A549 (cell line): ENCODE data around the gene CDK4. TPM values are rescaled to one million over a fixed set of nuclear protein-coding genes. Genes with fewer than 3 reads are reported as not detected.

Source experiments
- ATAC-seq, 2 experiments: fragments of 200-7000 bp in 1 of 2; fragments of >200 bp in 1 of 2; cut with Nextera tagmentation in 1 of 2; cut with Tn5 transposase in 1 of 2; 3 replicates each; pipeline versions ENCODE4 v1.8.0 to v1.9.1; 2018 to 2020; ENCODE audit warnings: mild to moderate bottlenecking in 1 of 2, moderate library complexity in 1 of 2
- CTCF ChIA-PET: fragments of 300-600 bp; sonication (Branson Sonifier 250); formaldehyde crosslinking; extraction: SDS; loops from one replicate; lab custom pipeline; 2021; ENCODE audit warnings: antibody characterized with exemption, inconsistent platforms; lab: Yijun Ruan, JAX
- POLR2A ChIA-PET: fragments of 350-600 bp; formaldehyde crosslinking; extraction: SDS; loops from one replicate; lab custom pipeline; 2021; ENCODE audit warnings: antibody characterized with exemption, inconsistent platforms; lab: Yijun Ruan, JAX
- DNase-seq, 2 experiments: peaks; one replicate each; pipeline versions ENCODE4 v3.0.0 to v3.0.0-alpha.2; 2011 to 2016; ENCODE audit warnings: low read depth in 1 of 2, low spot score in 1 of 2
- FAIRE-seq: peaks from 2 replicates; lab custom pipeline; 2011; peaks lifted over from hg19 to GRCh38; lab: Jason Lieb, UNC
- H3K27ac ChIP-seq, 2 experiments: fragments of >200 bp; sonication (Bioruptor Twin); formaldehyde crosslinking; 3 replicates each; pipeline ENCODE4 v1.5.1; 2016 to 2017
- H3K4me1 ChIP-seq: fragments of >200 bp; sonication (Bioruptor Twin); formaldehyde crosslinking; 3 replicates; pipeline ENCODE4 v1.6.1; 2016
- H3K4me2 ChIP-seq: fragments of >200 bp; sonication (Bioruptor Twin); formaldehyde crosslinking; 3 replicates; pipeline ENCODE4 v1.6.1; 2016
- H3K4me3 ChIP-seq: fragments of >200 bp; sonication (Bioruptor Twin); formaldehyde crosslinking; 3 replicates; pipeline ENCODE4 v1.5.1; 2016
- H3K9me3 ChIP-seq: fragments of >200 bp; sonication (Bioruptor Twin); formaldehyde crosslinking; 3 replicates; pipeline ENCODE4 v1.6.1; 2016
- BHLHE40 ChIP-seq: IDR thresholded peaks from 2 replicates; pipeline ENCODE4 v1.6.1; 2012; ENCODE audit warnings: low read depth, low read length, inconsistent platforms
- E2F6 ChIP-seq: IDR thresholded peaks from 2 replicates; pipeline ENCODE4 v1.6.1; 2012; ENCODE audit warnings: low read depth, borderline replicate concordance
- EHMT2 ChIP-seq: fragments of 200-600 bp; sonication (generic); IDR thresholded peaks from 2 replicates; pipeline ENCODE4 v1.6.1; 2016; ENCODE audit warnings: antibody characterized with exemption, low read depth, mild to moderate bottlenecking, moderate library complexity
- ELK1 ChIP-seq: fragments of 150-350 bp; IDR thresholded peaks from 2 replicates; pipeline ENCODE4 v1.6.1; 2014; ENCODE audit warnings: low read depth, mild to moderate bottlenecking, low read length
- ESRRA ChIP-seq: fragments of 150-350 bp; IDR thresholded peaks from 2 replicates; pipeline ENCODE4 v1.6.1; 2014; ENCODE audit warnings: mild to moderate bottlenecking, low read length, borderline replicate concordance
- FOSB ChIP-seq: fragments of 250-450 bp; sonication (Bioruptor Pico); IDR thresholded peaks from 2 replicates; pipeline ENCODE4 v1.5.0; 2020; ENCODE audit warnings: mild to moderate bottlenecking, moderate library complexity
- GATA3 ChIP-seq: IDR thresholded peaks from 2 replicates; pipeline ENCODE4 v1.6.1; 2012; ENCODE audit warnings: borderline replicate concordance
- HOXB13 ChIP-seq: fragments of 250-450 bp; sonication (Bioruptor Pico); IDR thresholded peaks from 2 replicates; pipeline ENCODE4 v1.5.0; 2020; ENCODE audit warnings: low read depth, mild to moderate bottlenecking, moderate library complexity
- JUN ChIP-seq, 2 experiments: fragments of >200 bp; sonication (Bioruptor Twin); formaldehyde crosslinking; IDR thresholded peaks; 2 replicates in 1 of 2; 3 replicates in 1 of 2; pipeline ENCODE4 v1.6.1; 2016 to 2017
- JUNB ChIP-seq: fragments of >200 bp; sonication (Bioruptor Twin); formaldehyde crosslinking; IDR thresholded peaks from 2 replicates; pipeline ENCODE4 v1.6.1; 2016
- KDM5A ChIP-seq: fragments of 200-600 bp; sonication (generic); IDR thresholded peaks from 2 replicates; pipeline ENCODE4 v1.6.1; 2016; ENCODE audit warnings: antibody characterized with exemption, mild to moderate bottlenecking
- MAZ ChIP-seq: fragments of 150-350 bp; IDR thresholded peaks from 2 replicates; pipeline ENCODE4 v1.6.1; 2014; ENCODE audit warnings: antibody characterized with exemption, low read depth, low read length, borderline replicate concordance
- MYC ChIP-seq: IDR thresholded peaks from 2 replicates; pipeline ENCODE4 v1.6.1; 2012; ENCODE audit warnings: mild to moderate bottlenecking, inconsistent platforms, low read length, improper control_type of control experiment, borderline replicate concordance
- NPAS2 ChIP-seq: fragments of 250-450 bp; sonication (Bioruptor Pico); IDR thresholded peaks from 2 replicates; pipeline ENCODE4 v1.8.0; 2022; ENCODE audit warnings: mild to moderate bottlenecking, moderate library complexity, borderline replicate concordance
- NR3C1 ChIP-seq: fragments of >200 bp; sonication (Bioruptor Twin); formaldehyde crosslinking; IDR thresholded peaks from 3 replicates; pipeline ENCODE4 v1.6.1; 2017
- PHF8 ChIP-seq: fragments of 200-600 bp; sonication (generic); IDR thresholded peaks from 2 replicates; pipeline ENCODE4 v1.6.1; 2016; ENCODE audit warnings: low read depth, mild to moderate bottlenecking, antibody characterized with exemption, moderate library complexity, borderline replicate concordance
- RAD21 ChIP-seq, 2 experiments: fragments of >200 bp in 1 of 2; sonication (Bioruptor Twin) in 1 of 2; formaldehyde crosslinking in 1 of 2; IDR thresholded peaks in 1 of 2; conservative IDR thresholded peaks in 1 of 2; 2 replicates in 1 of 2; 3 replicates in 1 of 2; pipeline ENCODE4 v1.6.1; 2012 to 2018; ENCODE audit warnings: inconsistent platforms in 1 of 2
- RARB ChIP-seq: fragments of 250-450 bp; sonication (Bioruptor Pico); IDR thresholded peaks from 2 replicates; pipeline ENCODE4 v1.8.0; 2021; ENCODE audit warnings: mild to moderate bottlenecking, moderate library complexity
- RCOR1 ChIP-seq: fragments of 150-350 bp; IDR thresholded peaks from 2 replicates; pipeline ENCODE4 v1.6.1; 2014; ENCODE audit warnings: antibody characterized with exemption, low read length, low read depth
- RFX5 ChIP-seq: fragments of 450-650 bp; IDR thresholded peaks from 2 replicates; pipeline ENCODE4 v1.7.1; 2014; ENCODE audit warnings: antibody characterized with exemption, mild to moderate bottlenecking, moderate library complexity
- TP53 ChIP-seq: fragments of 250-450 bp; sonication (Bioruptor Pico); IDR thresholded peaks from 2 replicates; pipeline ENCODE4 v1.5.0; 2021; ENCODE audit warnings: mild to moderate bottlenecking, moderate library complexity
- ZNF302 ChIP-seq: fragments of 250-450 bp; sonication (Bioruptor Pico); IDR thresholded peaks from 2 replicates; pipeline ENCODE4 v1.9.0; 2021; ENCODE audit warnings: inconsistent platforms, mild to moderate bottlenecking, moderate library complexity
- WGBS: methylation state at CpG from one replicate; pipeline ENCODE4 v1.1.6; 2017; ENCODE audit errors: missing lambda C conversion rate; 5-methylcytosine and 5-hydroxymethylcytosine counted together
- polyA minus RNA-seq: library from RNA; depleted of rRNA, polyadenylated mRNA; stranded (reverse); fragments of >200 nt; gene quantifications from 2 replicates; pipeline ENCODE4 v1.2.3, GENCODE V29; 2011; rRNA and poly(A)+ RNA removed
- polyA plus RNA-seq, 4 experiments: library from polyadenylated mRNA; depleted of rRNA in 3 of 4; stranded (reverse); fragments of >200 nt; fragmentation: RNase III in 1 of 4; extraction: RNeasy Plus Mini Kit Qiagen cat#74134 plus additional on column Dnase treatment in 1 of 4; gene quantifications; 2 replicates in 3 of 4; 3 replicates in 1 of 4; pipeline ENCODE4 v1.2.3, GENCODE V29; 2011 to 2017
- TF ChIP-seq, protein P1 (sequence below): IDR thresholded peaks from 2 replicates; pipeline ENCODE4 v1.6.1; 2012
- TF ChIP-seq, protein P2 (sequence below): fragments of 200-600 bp; sonication (generic); IDR thresholded peaks from 2 replicates; pipeline ENCODE4 v1.6.1; 2016; ENCODE audit warnings: antibody characterized with exemption, mild to moderate bottlenecking, moderate library complexity
- TF ChIP-seq, protein P3 (sequence below): fragments of 450-650 bp; IDR thresholded peaks from 2 replicates; pipeline ENCODE4 v1.6.1; 2014; ENCODE audit warnings: antibody characterized with exemption
- TF ChIP-seq, protein P4 (sequence below): fragments of >200 bp; sonication (Bioruptor Twin); formaldehyde crosslinking; IDR thresholded peaks from 3 replicates; pipeline ENCODE4 v1.5.1; 2016
- TF ChIP-seq, protein P5 (sequence below): fragments of >200 bp; sonication (Bioruptor Twin); formaldehyde crosslinking; IDR thresholded peaks from 3 replicates; pipeline ENCODE4 v1.6.1; 2016

Gene CDK4
- polyA plus RNA-seq (2011; rRNA removed) (226 and 289 TPM in 2 replicates), polyA plus RNA-seq (2017; fragmentation: RNase III; extraction: RNeasy Plus Mini Kit Qiagen cat#74134 plus additional on column Dnase treatment) (226 to 255 TPM (median 229 TPM) in 3 replicates), polyA minus RNA-seq (187 and 240 TPM in 2 replicates)
- 345 and 419 TPM in 2 replicates for polyA plus RNA-seq (2012; cell fraction: cytosol; rRNA removed)
- polyA plus RNA-seq (2012; cell fraction: nucleus; rRNA removed) = 211 and 266 TPM in 2 replicates

DNA sequence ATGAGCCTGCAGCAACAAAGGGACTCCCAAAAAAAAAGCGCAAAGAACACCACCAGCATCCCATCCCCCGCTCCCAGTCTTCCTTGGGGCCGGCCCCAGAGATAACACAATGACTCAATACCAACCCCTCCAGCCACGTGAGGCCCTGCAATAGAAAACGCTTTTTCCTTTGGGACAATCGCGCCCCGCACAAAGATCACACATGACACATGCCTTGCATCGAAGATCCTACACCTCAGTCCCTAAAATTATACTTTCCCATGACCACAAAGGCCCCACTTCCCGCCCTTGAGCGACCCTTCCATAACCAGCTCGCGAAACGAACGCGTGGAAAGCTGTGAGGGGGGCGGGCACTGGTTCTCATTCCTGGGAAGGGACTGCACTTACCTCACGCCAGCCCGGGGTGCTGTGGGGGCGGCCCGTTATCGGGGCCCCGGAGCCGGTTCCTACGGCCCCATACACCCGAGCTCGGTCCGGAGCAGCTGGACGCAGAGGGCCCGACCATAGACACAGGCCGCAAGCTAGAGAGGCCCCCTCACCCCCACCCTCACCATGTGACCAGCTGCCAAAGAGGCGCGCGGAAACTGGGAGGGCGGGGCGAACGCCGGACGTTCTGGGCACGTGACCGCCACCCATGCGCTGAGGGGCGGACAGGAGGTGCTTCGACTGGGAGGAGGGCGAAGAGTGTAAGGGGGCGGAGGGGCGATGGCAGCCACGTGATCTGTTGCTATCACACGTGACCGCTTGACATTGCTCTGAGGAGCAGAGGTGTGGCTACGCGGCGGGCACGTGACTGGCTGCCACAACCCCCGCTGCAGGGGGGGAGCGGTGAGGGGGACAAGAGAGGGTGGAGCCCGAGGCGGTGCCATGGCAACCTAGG lies at the start of gene CDK4:
CDK4 (minus strand) TSS at position 523 of the 880 bp plus-strand sequence. CDS start 593 bp downstream, outside the sequence.
- H3K4me2 ChIP-seq = peak within 1 kb of the TSS; percentile 88
- FAIRE-seq = peak; percentile 91
- H3K27ac ChIP-seq = peak within 1 kb of the TSS; percentile 91 to 98
- peak; percentile 52 to 85 for ATAC-seq
- H3K9me3 ChIP-seq = no peaks in the 10 kb centered on the region
- H3K4me3 ChIP-seq = peak within 1 kb of the TSS; percentile 69
- ChIA-PET CTCF (interaction anchor here (0.6 to 1.0 kb wide), 3 partner anchors 15 to 26 kb away, joined by 3 read pairs; partner anchors contain the start of gene CYP27B1), POLR2A (interaction anchor here (1.0 kb wide), 2 partner anchors 20 to 26 kb away, joined by 3 read pairs; partner anchors contain the start of genes EEF1AKMT3 and METTL1)
- peak; percentile 96 to 100 for DNase-seq
- WGBS = under 1% methylated on average over 38 of the region's 58 CpGs
- peaks cover 34% of the 10 kb centered on the region for H3K4me1 ChIP-seq
- TF ChIP-seq JUNB (no peak), KDM5A (peak; percentile 44; the same call in 1 of the 2 replicates), TP53 (CRISPR knock-in tag) (no peak), EHMT2 (no peak), RFX5 (peak; percentile 88), NPAS2 (CRISPR knock-in tag) (peak; percentile 100), RARB (CRISPR knock-in tag) (0 out of 2 replicates have a peak, but pooled peaks have one; percentile 61), JUN (IDR thresholded peaks at IDR 0.05) (peak; percentile 35 to 72; a peak in 2 of 5 replicates), RCOR1 (no peak), ESRRA (no peak), MYC (peak; percentile 80), MAZ (peak; percentile 85), E2F6 (peak; percentile 93), RAD21 (conservative IDR thresholded peaks at IDR 0.05 in 1 of 2, IDR thresholded peaks at IDR 0.05 in 1 of 2) (no peak), ELK1 (no peak), BHLHE40 (peak; percentile 97), ZNF302 (CRISPR knock-in tag) (no peak), HOXB13 (CRISPR knock-in tag) (0 out of 2 replicates have a peak, but pooled peaks have one; percentile 63), NR3C1 (no peak), PHF8 (peak; percentile 86), FOSB (CRISPR knock-in tag) (0 out of 2 replicates have a peak, but pooled peaks have one; percentile 60), GATA3 (peak; percentile 45; the same call in 1 of the 2 replicates)
- TF ChIP-seq, protein P1, sequence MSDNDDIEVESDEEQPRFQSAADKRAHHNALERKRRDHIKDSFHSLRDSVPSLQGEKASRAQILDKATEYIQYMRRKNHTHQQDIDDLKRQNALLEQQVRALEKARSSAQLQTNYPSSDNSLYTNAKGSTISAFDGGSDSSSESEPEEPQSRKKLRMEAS = peak; percentile 99
- TF ChIP-seq, protein P2, sequence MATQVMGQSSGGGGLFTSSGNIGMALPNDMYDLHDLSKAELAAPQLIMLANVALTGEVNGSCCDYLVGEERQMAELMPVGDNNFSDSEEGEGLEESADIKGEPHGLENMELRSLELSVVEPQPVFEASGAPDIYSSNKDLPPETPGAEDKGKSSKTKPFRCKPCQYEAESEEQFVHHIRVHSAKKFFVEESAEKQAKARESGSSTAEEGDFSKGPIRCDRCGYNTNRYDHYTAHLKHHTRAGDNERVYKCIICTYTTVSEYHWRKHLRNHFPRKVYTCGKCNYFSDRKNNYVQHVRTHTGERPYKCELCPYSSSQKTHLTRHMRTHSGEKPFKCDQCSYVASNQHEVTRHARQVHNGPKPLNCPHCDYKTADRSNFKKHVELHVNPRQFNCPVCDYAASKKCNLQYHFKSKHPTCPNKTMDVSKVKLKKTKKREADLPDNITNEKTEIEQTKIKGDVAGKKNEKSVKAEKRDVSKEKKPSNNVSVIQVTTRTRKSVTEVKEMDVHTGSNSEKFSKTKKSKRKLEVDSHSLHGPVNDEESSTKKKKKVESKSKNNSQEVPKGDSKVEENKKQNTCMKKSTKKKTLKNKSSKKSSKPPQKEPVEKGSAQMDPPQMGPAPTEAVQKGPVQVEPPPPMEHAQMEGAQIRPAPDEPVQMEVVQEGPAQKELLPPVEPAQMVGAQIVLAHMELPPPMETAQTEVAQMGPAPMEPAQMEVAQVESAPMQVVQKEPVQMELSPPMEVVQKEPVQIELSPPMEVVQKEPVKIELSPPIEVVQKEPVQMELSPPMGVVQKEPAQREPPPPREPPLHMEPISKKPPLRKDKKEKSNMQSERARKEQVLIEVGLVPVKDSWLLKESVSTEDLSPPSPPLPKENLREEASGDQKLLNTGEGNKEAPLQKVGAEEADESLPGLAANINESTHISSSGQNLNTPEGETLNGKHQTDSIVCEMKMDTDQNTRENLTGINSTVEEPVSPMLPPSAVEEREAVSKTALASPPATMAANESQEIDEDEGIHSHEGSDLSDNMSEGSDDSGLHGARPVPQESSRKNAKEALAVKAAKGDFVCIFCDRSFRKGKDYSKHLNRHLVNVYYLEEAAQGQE = no peak
- TF ChIP-seq, protein P3, sequence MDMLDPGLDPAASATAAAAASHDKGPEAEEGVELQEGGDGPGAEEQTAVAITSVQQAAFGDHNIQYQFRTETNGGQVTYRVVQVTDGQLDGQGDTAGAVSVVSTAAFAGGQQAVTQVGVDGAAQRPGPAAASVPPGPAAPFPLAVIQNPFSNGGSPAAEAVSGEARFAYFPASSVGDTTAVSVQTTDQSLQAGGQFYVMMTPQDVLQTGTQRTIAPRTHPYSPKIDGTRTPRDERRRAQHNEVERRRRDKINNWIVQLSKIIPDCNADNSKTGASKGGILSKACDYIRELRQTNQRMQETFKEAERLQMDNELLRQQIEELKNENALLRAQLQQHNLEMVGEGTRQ = peak; percentile 100
- TF ChIP-seq, protein P4, sequence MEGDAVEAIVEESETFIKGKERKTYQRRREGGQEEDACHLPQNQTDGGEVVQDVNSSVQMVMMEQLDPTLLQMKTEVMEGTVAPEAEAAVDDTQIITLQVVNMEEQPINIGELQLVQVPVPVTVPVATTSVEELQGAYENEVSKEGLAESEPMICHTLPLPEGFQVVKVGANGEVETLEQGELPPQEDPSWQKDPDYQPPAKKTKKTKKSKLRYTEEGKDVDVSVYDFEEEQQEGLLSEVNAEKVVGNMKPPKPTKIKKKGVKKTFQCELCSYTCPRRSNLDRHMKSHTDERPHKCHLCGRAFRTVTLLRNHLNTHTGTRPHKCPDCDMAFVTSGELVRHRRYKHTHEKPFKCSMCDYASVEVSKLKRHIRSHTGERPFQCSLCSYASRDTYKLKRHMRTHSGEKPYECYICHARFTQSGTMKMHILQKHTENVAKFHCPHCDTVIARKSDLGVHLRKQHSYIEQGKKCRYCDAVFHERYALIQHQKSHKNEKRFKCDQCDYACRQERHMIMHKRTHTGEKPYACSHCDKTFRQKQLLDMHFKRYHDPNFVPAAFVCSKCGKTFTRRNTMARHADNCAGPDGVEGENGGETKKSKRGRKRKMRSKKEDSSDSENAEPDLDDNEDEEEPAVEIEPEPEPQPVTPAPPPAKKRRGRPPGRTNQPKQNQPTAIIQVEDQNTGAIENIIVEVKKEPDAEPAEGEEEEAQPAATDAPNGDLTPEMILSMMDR = no peak
- TF ChIP-seq, protein P5, sequence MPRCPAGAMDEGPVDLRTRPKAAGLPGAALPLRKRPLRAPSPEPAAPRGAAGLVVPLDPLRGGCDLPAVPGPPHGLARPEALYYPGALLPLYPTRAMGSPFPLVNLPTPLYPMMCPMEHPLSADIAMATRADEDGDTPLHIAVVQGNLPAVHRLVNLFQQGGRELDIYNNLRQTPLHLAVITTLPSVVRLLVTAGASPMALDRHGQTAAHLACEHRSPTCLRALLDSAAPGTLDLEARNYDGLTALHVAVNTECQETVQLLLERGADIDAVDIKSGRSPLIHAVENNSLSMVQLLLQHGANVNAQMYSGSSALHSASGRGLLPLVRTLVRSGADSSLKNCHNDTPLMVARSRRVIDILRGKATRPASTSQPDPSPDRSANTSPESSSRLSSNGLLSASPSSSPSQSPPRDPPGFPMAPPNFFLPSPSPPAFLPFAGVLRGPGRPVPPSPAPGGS = peak; percentile 58; the same call in 1 of the 3 replicates
